Activated CD8-positive, alpha-beta T cell treated with anti-CD3 and anti-CD28 coated beads, Interleukin-2, amount 10 ng/mL, durations not matched to agents 7 days and 5 days (primary cell): ENCODE measurements around the gene NIPSNAP2. TPM values are rescaled to one million over a fixed set of nuclear protein-coding genes. Genes with fewer than 3 reads are reported as not detected.

ENCODE experiments used
- ATAC-seq: fragments of 150-1000 bp; cut with Tn5 transposase; one replicate; pipeline ENCODE4 v1.10.0; 2021; ENCODE audit warnings: moderate library complexity
- CTCF ChIA-PET: fragments of 350-600 bp; sonication (Branson Sonifier 250); formaldehyde crosslinking; loops from one replicate; lab custom pipeline; 2021; ENCODE audit warnings: antibody characterized with exemption; lab: Charles Lee
- POLR2A ChIA-PET: fragments of 350-600 bp; sonication (Branson Sonifier 250); formaldehyde crosslinking; loops from one replicate; lab custom pipeline; 2021; ENCODE audit warnings: antibody characterized with exemption; lab: Charles Lee
- DNase-seq: peaks from one replicate; pipeline ENCODE4 v3.0.0-alpha.2; 2020
- H3K27ac Mint-ChIP-seq: one replicate; pipeline ENCODE4 v1.8.0; 2021; ENCODE audit warnings: mild to moderate bottlenecking, mixed read lengths
- H3K27me3 Mint-ChIP-seq: one replicate; pipeline ENCODE4 v1.8.0; 2021; ENCODE audit warnings: low read depth, mixed read lengths
- H3K36me3 Mint-ChIP-seq: one replicate; pipeline ENCODE4 v1.8.0; 2021; ENCODE audit warnings: low read depth, mixed read lengths
- H3K4me1 Mint-ChIP-seq: one replicate; pipeline ENCODE4 v1.8.0; 2021; ENCODE audit warnings: low read depth, mixed read lengths
- H3K4me3 Mint-ChIP-seq: one replicate; pipeline ENCODE4 v1.8.0; 2021; ENCODE audit warnings: mild to moderate bottlenecking, mixed read lengths
- H3K9me3 Mint-ChIP-seq: one replicate; pipeline ENCODE4 v1.8.0; 2022; ENCODE audit warnings: mixed read lengths; ENCODE audit not compliant: insufficient read depth
- total RNA-seq, 2 experiments: library from RNA; stranded (reverse); gene quantifications; one replicate each; pipeline ENCODE4 v1.2.3, GENCODE V29; 2021

Gene NIPSNAP2
- total RNA-seq, 2 experiments from 2014 or later, result 35.0 to 37.2 TPM

- peaks cover 18% of the 10 kb centered on the region for H3K4me1 Mint-ChIP-seq
- H3K36me3 Mint-ChIP-seq, result peaks cover 15% of the 10 kb centered on the region
- ATAC-seq (no peak), DNase-seq (no peak)
- ChIA-PET POLR2A (no interaction called here), CTCF (no interaction called here)
- H3K27me3 Mint-ChIP-seq, result no peaks in the 10 kb centered on the region
- no peak overlapping the region for H3K27ac Mint-ChIP-seq
- no peak overlapping the region for H3K4me3 Mint-ChIP-seq
- H3K9me3 Mint-ChIP-seq, result no peaks in the 10 kb centered on the region
These were observed 2.4 kb upstream of the NIPSNAP2 start for GRCh38 chr7:55962014-55962413.

GRCh38 chr7:55963584-55964168 is 709 bp upstream of the NIPSNAP2 start:
- POLR2A ChIA-PET, result interaction anchor here (0.6 to 1.5 kb wide), 6 partner anchors 9 to 598 kb away, joined by 3 to 5 read pairs (median 4); partner anchors contain the start of gene CHCHD2
- H3K4me3 Mint-ChIP-seq, result peak overlapping the region; percentile 74
- no peak for ATAC-seq

GRCh38 chr7:55965100-55965470 is 700 bp downstream of the NIPSNAP2 start:
- Mint-ChIP-seq H3K27ac (peak overlapping the region; percentile 93), H3K9me3 (no peaks in the 10 kb centered on the region), H3K36me3 (peaks cover 12% of the 10 kb centered on the region), H3K27me3 (no peaks in the 10 kb centered on the region), H3K4me3 (peak overlapping the region; percentile 82), H3K4me1 (peaks cover 25% of the 10 kb centered on the region)
- DNase-seq (peak; percentile 41), ATAC-seq (no peak)
- CTCF ChIA-PET, result interaction anchor here (0.7 to 1.5 kb wide), 6 partner anchors 10 to 323 kb away, joined by 3 to 4 read pairs (median 3); no protein-coding TSS in a partner anchor
- POLR2A ChIA-PET, result interaction anchor here (0.6 to 1.5 kb wide), 3 partner anchors 101 to 452 kb away, joined by 3 to 5 read pairs (median 3); partner anchors contain the start of gene CHCHD2

More at GRCh38 chr7:55963584-55964168, 709 bp upstream of the NIPSNAP2 start:
- H3K27me3 Mint-ChIP-seq, result no peaks in the 10 kb centered on the region
- H3K27ac Mint-ChIP-seq, result peak overlapping the region; percentile 80
- peaks cover 9% of the 10 kb centered on the region for H3K36me3 Mint-ChIP-seq
- no peaks in the 10 kb centered on the region for H3K9me3 Mint-ChIP-seq
- H3K4me1 Mint-ChIP-seq, result peaks cover 18% of the 10 kb centered on the region
- DNase-seq, result no peak
- CTCF ChIA-PET, result interaction anchor here (0.6 to 1.2 kb wide), 10 partner anchors 7 to 322 kb away, joined by 3 to 9 read pairs (median 3); partner anchors contain the start of gene SUMF2

- Mint-ChIP-seq H3K27me3 (no peaks in the 10 kb centered on the region), H3K9me3 (no peaks in the 10 kb centered on the region), H3K4me1 (peaks cover 25% of the 10 kb centered on the region), H3K27ac (no peak overlapping the region), H3K4me3 (peak overlapping the region; percentile 36), H3K36me3 (peaks cover 16% of the 10 kb centered on the region)
- ChIA-PET CTCF (interaction anchor here (1.0 to 1.5 kb wide), 4 partner anchors 23 to 324 kb away, joined by 3 read pairs; partner anchors contain the start of gene PSPH), POLR2A (no interaction called here)
- DNase-seq (no peak), ATAC-seq (no peak)
These were observed 1.5 kb downstream of the NIPSNAP2 start for GRCh38 chr7:55965805-55966421.

- Mint-ChIP-seq H3K4me3 (no peak overlapping the region), H3K27me3 (no peaks in the 10 kb centered on the region), H3K27ac (no peak overlapping the region), H3K4me1 (peaks cover 25% of the 10 kb centered on the region), H3K36me3 (peaks cover 16% of the 10 kb centered on the region), H3K9me3 (no peaks in the 10 kb centered on the region)
- no peak for ATAC-seq
- ChIA-PET POLR2A (interaction anchor here (0.6 kb wide), 1 partner anchor 1208 kb away, joined by 7 read pairs; the partner anchor contains the start of gene SEC61G), CTCF (interaction anchor here (1.0 kb wide), 1 partner anchor 84 kb away, joined by 3 read pairs; the partner anchor contains the start of gene PSPH)
- no peak for DNase-seq
These were observed 2.5 kb downstream of the NIPSNAP2 start for GRCh38 chr7:55966851-55967250.

- Mint-ChIP-seq H3K27me3 (no peaks in the 10 kb centered on the region), H3K4me1 (peaks cover 15% of the 10 kb centered on the region), H3K36me3 (peaks cover 16% of the 10 kb centered on the region), H3K9me3 (no peaks in the 10 kb centered on the region), H3K27ac (no peak overlapping the region), H3K4me3 (no peak overlapping the region)
- DNase-seq (no peak), ATAC-seq (no peak)
- CTCF ChIA-PET, result no interaction called here
- POLR2A ChIA-PET, result no interaction called here
These were observed 5.0 kb downstream of the NIPSNAP2 start for GRCh38 chr7:55969391-55969790.

GRCh38 chr7:55970561-55970960 is 6.2 kb downstream of the NIPSNAP2 start:
- CTCF ChIA-PET, result no interaction called here
- no peak for DNase-seq
- Mint-ChIP-seq H3K4me1 (peaks cover 10% of the 10 kb centered on the region), H3K36me3 (peaks cover 12% of the 10 kb centered on the region), H3K4me3 (no peak overlapping the region), H3K27ac (no peak overlapping the region), H3K27me3 (no peaks in the 10 kb centered on the region), H3K9me3 (no peaks in the 10 kb centered on the region)
- no peak for ATAC-seq
- POLR2A ChIA-PET, result interaction anchor here (0.6 kb wide), 1 partner anchor 123 kb away, joined by 3 read pairs; no protein-coding TSS in a partner anchor

GRCh38 chr7:55970978-55971377 is 6.6 kb downstream of the NIPSNAP2 start:
- CTCF ChIA-PET, result no interaction called here
- Mint-ChIP-seq H3K27ac (no peak overlapping the region), H3K4me3 (no peak overlapping the region), H3K4me1 (peaks cover 7% of the 10 kb centered on the region), H3K36me3 (peaks cover 12% of the 10 kb centered on the region), H3K27me3 (no peaks in the 10 kb centered on the region), H3K9me3 (no peaks in the 10 kb centered on the region)
- POLR2A ChIA-PET, result interaction anchor here (0.6 kb wide), 1 partner anchor 123 kb away, joined by 3 read pairs; no protein-coding TSS in a partner anchor
- ATAC-seq, result no peak
- no peak for DNase-seq

- no peak for DNase-seq
- Mint-ChIP-seq H3K4me3 (no peak overlapping the region), H3K27me3 (no peaks in the 10 kb centered on the region), H3K27ac (no peak overlapping the region), H3K36me3 (peaks cover 9% of the 10 kb centered on the region), H3K4me1 (peaks cover 7% of the 10 kb centered on the region), H3K9me3 (no peaks in the 10 kb centered on the region)
- ChIA-PET POLR2A (no interaction called here), CTCF (interaction anchor here (1.3 kb wide), 1 partner anchor 10 kb away, joined by 4 read pairs; no protein-coding TSS in a partner anchor)
- no peak for ATAC-seq
These were observed 9.4 kb downstream of the NIPSNAP2 start for GRCh38 chr7:55973747-55974250.

GRCh38 chr7:55975988-55976633 is 11.7 kb downstream of the NIPSNAP2 start:
- no peaks in the 10 kb centered on the region for H3K9me3 Mint-ChIP-seq
- DNase-seq (no peak), ATAC-seq (no peak)
- H3K4me3 Mint-ChIP-seq, result no peak overlapping the region
- no peaks in the 10 kb centered on the region for H3K4me1 Mint-ChIP-seq
- H3K27ac Mint-ChIP-seq, result no peak overlapping the region
- H3K27me3 Mint-ChIP-seq, result no peaks in the 10 kb centered on the region
- ChIA-PET CTCF (interaction anchor here (1.2 kb wide), 1 partner anchor 12 kb away, joined by 3 read pairs; no protein-coding TSS in a partner anchor), POLR2A (no interaction called here)
- peaks cover 18% of the 10 kb centered on the region for H3K36me3 Mint-ChIP-seq

- ChIA-PET POLR2A (no interaction called here), CTCF (interaction anchor here (1.2 kb wide), 1 partner anchor 14 kb away, joined by 3 read pairs; no protein-coding TSS in a partner anchor)
- Mint-ChIP-seq H3K36me3 (peaks cover 20% of the 10 kb centered on the region), H3K4me1 (no peaks in the 10 kb centered on the region), H3K9me3 (no peaks in the 10 kb centered on the region), H3K4me3 (no peak overlapping the region), H3K27me3 (no peaks in the 10 kb centered on the region), H3K27ac (no peak overlapping the region)
- ATAC-seq (no peak), DNase-seq (no peak)
These were observed 13.4 kb downstream of the NIPSNAP2 start for GRCh38 chr7:55977831-55978230.
